Stomach (tissue), 4 donors: Measurements from ENCODE around the gene SLK.

ENCODE experiments used
- CTCF ChIP-seq, 7 experiments: fragments of 450-650 bp in 4 of 7; fragments of 200-600 bp in 3 of 7; sonication (generic) in 3 of 7; IDR thresholded peaks; one replicate each; pipeline ENCODE4 v1.5.1; 2016 to 2019; ENCODE audit warnings: antibody characterized with exemption in 7 of 7, control low read depth in 2 of 7, mild to moderate bottlenecking in 1 of 7
- EP300 ChIP-seq: sonication (generic); formaldehyde crosslinking; IDR thresholded peaks from one replicate; pipeline ENCODE4 v1.6.1; 2017; ENCODE audit warnings: antibody characterized with exemption
- POLR2A ChIP-seq, 4 donors: fragments of 450-650 bp; IDR thresholded peaks; one replicate each; pipeline ENCODE4 v1.6.1; 2016; ENCODE audit warnings: antibody characterized with exemption in 4 of 4, control low read depth in 2 of 4, mild to moderate bottlenecking in 1 of 4, moderate library complexity in 1 of 4
- POLR2AphosphoS5 ChIP-seq, 3 donors: sonication (generic); formaldehyde crosslinking; IDR thresholded peaks; one replicate each; pipeline ENCODE4 v1.6.1; 2016; ENCODE audit warnings: antibody characterized with exemption in 3 of 3

GRCh38 chr10:104014176-104014575 lies 47.2 kb downstream of the SLK start:
- TF ChIP-seq POLR2A (IDR thresholded peaks at IDR 0.05) (no peak), CTCF (IDR thresholded peaks at IDR 0.05) (no peak), EP300 (no peak), POLR2AphosphoS5 (IDR thresholded peaks at IDR 0.05) (no peak)
